ENCODE results near the gene ALG5.

The ALG5 gene

GRCh38 chr13:36979361-36980050, 19.6 kb downstream of the ALG5 start:
- no peak for DNase-seq (ENCODE audit: low read depth in 2 of 2)

DNA sequence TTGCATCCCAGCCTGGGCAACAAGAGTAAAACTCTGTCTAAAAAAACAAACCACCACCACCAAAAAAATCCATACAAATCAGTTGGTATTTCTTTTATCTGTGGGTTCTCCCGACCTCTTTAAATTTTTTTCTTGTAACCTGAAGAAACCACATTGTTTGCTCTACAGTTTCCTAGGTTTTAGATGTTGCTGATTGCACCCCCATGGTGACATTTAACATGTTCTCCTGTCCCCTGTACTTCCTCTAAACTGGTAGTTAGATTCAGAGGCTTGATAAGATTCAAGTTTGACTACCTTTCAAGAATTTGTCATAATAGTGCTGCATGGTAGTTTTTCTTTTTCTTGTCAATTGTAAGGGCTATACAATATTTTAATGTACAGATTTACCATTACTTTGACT, 24.0 kb downstream of the ALG5 start:
- no peak for DNase-seq (ENCODE audit: low read depth in 2 of 2)

DNA sequence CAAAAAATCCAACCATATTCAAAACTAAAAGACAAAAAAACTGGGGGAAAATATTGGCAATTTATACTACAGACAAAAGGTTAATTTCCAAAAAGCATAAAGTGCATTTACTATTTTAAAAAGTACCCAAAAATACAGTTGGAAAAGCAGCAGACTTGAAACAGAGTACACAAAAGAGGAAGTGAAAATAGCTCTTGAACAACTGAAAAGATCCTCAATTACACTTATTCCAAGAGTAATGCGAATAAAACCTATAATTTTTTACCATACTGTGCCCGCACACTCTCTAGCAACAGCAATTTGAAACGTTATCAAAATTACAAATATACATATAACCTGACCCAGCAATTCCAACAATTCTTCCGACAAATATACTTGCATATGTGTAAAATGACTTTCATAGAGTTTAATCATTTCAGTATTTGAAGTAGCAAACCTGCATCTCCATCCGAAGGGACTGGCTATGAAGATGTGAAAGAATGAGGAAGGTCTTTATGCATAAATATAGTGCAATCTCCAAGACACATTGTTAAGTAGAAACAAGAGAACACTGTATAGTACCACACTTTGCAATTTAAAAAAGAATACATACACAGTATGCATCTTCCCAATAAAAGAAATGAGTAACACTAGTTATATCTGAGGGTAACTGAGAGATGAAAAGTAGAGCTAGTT, 25.4 kb downstream of the ALG5 start:
- no peak for DNase-seq (ENCODE audit: low read depth in 2 of 2)

DNA sequence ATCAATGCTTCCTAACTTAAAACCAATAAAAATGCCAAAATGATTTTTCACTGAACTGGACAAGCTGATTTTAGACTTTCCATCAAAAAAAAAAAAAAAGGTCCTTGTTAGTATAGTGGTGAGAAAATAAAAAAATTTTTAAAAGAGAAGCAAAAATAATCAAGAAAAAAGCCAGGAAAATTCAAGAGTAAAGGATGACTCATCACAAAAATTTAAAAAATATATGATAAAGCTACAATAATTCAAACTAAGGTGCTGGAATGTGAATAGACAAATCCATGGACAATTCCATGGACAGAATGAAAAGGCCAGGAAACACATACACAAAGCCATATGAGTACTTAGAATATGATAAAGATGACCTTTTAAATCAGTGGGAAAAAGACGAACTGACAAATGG, 26.1 kb downstream of the ALG5 start:
- DNase-seq (ENCODE audit: low read depth in 2 of 2): no peak

DNA sequence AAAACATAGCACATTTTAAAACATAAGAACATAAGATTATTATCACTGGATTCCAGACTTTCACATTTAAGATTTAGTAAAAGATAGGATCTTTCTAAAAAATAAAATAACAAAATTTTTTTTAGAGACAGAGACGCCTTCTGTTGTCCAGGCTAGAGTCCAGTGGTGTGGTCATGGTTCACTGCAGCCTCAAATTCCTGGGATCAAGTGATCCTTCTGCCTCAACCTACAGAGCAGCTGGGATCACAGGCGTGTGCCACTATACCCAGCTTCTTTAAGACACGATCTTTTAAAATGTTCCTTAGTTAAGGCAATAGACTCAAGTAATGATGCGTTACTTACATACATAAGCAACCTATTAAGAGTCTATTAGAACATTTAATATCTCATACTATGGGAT, 32.7 kb downstream of the ALG5 start:
- DNase-seq (ENCODE audit: low read depth in 2 of 2): no peak

- no peak for DNase-seq (ENCODE audit: low read depth in 2 of 2)
Observed at GRCh38 chr13:36965767-36966166, 33.4 kb downstream of the ALG5 start.

GRCh38 chr13:36959456-36960116, 39.6 kb downstream of the ALG5 start:
- no peak for DNase-seq (ENCODE audit: low read depth in 2 of 2)

DNA sequence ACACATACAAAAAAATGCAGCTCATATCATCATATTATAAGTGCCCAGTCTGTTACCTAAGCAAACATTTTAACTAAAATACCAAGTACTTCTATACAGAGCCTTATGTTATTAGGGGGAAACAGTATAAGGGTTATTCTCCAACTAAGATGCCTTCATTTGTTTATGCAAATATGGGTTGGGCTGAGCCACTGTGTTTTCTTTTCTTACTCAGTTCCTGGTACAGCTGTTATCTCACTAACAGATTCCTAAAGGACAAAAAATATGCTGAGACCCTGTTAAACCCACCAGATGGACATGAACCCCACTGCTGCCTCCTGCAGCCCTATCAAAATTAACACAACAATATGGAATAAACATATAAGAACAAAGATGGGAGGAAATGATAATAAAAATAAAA, 44.6 kb downstream of the ALG5 start:
- DNase-seq (ENCODE audit: low read depth in 2 of 2): no peak

DNA sequence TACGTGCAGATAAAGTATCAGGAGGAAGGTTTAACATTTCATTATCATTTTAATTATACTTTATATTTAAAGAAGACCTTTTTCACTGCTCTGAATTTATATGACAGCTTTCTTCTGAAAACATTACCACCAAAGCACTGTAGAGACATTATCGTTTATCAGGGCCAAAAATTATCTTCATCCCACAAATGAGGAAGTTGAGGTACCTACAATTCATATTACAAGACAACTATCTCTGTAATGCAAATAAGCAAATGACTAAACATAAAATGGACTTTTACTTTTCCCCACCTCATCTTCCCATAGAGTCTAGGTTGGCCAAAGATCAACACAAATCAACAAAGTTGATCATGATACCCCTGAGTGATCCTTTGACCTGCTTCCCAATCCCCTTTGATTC, 48.2 kb downstream of the ALG5 start:
- DNase-seq (ENCODE audit: low read depth in 2 of 2): no peak

- no peak for DNase-seq (ENCODE audit: low read depth in 2 of 2)
Observed at GRCh38 chr13:36950330-36950729, 48.8 kb downstream of the ALG5 start.

DNA sequence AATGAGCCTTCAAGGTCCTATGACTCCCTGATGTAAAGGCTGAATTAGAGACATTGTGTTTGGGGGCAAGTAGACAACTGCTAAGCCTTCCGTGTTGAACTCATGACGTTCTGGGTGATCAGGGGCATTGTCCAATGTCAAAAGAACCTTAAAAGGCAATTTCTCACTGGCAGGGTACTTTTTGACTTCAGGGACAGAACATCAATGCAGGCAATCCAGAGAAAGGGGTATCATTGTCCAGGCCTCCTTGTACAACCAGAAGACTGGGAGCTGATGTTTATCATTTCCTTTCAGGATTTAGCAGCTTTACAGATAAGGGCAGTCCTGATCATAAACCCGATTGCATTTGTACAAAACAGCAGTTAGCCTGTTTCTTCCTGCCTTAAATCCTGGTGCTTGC, 54.1 kb downstream of the ALG5 start:
- no peak for DNase-seq (ENCODE audit: low read depth in 2 of 2)

GRCh38 chr13:36925603-36926002, 73.5 kb downstream of the ALG5 start:
- DNase-seq (ENCODE audit: low read depth in 2 of 2): no peak

GRCh38 chr13:36924001-36924400, 75.1 kb downstream of the ALG5 start:
- no peak for DNase-seq (ENCODE audit: low read depth in 2 of 2)

GRCh38 chr13:36921631-36922301, 77.4 kb downstream of the ALG5 start:
- no peak for DNase-seq (ENCODE audit: low read depth in 2 of 2)

DNA sequence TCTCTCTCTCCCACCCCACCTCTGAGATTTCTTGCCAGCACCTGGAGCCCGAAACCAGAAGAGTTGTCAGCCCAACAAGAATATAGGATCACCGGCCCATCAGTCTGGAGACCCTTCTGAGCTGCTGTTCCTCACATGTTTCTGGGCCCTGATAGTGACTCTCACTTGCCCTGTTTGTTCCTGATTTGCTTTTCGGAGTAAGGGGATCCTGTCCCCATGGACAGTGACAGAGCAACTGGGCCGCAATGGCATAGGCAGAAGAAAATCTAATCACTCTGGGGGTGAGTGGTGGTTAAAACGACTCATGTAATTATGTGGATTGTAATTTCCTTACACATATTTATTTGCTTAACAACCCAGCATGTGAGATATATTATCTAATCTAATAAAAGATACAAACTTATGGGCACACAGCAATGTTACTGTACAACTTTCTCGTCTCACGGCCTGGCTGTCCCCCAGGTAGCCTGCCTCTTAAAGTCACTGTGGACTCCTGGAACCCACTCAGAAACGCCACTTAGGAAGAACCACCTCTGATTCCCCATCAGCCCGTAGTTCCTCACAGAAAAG, 78.4 kb downstream of the ALG5 start:
- no peak for DNase-seq (ENCODE audit: low read depth in 2 of 2)

DNA sequence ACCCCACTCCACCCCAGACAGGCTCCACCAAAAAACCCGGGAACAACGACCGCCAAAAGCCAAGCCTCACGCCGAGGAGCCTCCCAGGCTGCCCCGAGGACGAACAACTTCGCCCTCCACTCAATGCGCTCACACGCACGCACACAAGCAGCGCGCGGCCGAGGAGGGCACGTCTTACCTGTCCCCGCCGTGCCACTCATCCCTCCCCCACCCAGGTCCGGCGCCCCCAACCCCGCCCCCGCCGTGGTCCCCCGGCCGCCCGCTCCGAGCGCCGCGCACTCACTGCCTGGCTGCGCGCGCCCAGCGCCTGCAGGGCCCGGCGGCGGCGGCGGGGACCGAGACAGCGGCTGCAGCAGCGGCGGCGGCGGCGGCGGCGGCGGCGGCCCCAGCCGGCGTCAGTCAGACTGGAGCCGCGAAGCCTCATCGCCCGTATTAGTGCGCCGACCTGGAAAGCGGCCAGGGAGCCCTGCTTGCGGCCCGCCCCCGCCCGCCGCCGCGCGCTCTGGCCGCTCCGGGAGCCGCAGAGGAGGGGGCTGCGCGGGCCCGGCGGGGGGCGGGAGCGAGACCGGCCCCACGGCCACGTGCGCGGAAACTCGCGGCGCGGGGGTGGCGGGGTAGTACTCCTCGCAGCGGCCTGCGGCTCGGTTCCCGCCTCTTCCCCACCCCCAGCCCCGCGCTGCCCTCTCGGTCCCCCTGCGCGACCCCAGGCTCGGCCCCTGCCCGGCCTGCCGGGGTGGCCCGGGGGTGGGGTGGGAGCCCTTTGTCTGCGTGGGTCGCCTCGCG, 79.1 kb downstream of the ALG5 start, which contains the start of gene SMAD9:
SMAD9 (minus strand) TSS at position 406 of the 783 bp plus-strand sequence. CDS start 40,549 bp downstream, outside the sequence.
- peak in 1 of 2 donors; percentile 22 for DNase-seq (ENCODE audit: low read depth in 2 of 2)

GRCh38 chr13:36919171-36919832, 79.8 kb downstream of the ALG5 start:
- no peak for DNase-seq (ENCODE audit: low read depth in 2 of 2)

DNA sequence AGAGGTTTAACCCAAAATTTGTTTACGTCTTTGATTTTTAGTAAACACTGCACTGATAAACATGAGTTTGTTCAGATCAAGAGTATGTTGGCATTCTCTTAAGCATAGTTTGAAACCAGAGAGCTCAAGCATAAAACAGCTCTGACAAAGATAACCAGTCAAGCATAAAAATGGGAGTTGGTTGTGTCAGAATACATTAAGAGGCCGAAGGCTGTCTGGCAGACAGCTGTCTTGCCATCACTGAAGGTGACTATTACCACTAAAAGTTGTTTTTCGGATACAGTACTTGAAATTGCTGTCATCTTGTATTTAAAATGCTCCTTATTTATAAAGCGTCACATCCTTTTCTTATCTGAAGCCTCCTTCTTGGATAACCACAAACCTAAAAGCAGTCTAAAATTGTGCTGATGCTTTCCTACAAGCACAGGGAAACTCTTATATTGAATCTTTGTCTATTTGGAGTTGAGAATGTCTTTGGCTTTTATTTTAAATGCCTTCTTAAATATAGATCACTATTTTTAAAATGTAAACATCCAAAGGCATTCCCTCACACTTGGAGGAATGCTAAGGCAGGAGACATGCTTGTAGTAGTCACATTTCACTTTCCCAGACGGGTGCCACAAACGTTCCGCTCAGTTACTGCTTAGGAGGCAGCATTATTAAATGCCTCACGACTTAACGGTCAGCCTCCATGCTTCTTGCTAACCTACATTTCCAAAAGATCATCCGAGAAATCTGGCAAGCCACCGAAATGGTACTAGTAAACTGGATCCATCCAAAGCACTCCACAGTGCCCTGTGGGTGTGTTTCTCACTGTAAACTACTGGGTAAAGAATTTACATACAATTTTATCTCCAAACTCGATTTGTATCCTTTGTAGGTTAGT, 80.7 kb downstream of the ALG5 start:
- no peak for DNase-seq (ENCODE audit: low read depth in 2 of 2)

GRCh38 chr13:36917311-36917710, 81.8 kb downstream of the ALG5 start:
- no peak for DNase-seq (ENCODE audit: low read depth in 2 of 2)
